ENCODE results near the gene LILRB3.

The LILRB3 gene

DNA sequence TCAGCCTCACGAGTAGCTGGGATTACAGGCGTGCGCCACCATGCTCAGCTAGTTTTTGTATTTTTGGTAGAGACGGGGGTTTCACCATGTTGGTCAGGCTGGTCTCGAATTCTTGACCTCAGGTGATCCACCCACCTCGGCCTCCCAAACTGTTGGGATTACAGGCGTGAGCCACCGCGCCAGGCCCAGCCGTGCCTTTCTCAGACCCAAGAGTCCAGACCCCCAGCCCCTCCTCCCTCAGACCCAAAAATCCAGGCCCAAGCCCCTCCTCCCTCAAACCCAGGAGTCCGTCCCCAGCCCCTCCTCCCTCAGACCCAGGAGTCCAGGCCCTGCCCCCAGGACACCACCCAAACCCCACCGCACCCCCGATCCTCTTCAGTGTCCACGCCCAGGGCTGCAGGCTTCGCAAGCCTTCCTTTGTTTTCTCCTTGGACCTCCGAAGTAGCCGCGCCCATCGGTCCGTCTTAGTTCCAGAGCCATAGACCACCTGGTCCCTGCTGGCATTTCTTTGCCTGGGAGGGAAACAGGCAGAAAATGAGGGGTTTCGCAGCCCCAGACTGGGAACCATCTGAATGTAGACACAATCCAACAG is 53.6 kb downstream of the LILRB3 start:
- no peak overlapping the region for H3K27ac ChIP-seq
- no peak for DNase-seq (ENCODE audit: low read depth, low spot score)
- no peaks in the 10 kb centered on the region for H3K9me3 ChIP-seq (ENCODE audit: low read depth, low read length)
- no peak overlapping the region for H3K9ac ChIP-seq (ENCODE audit: insufficient read length)
- no peaks in the 10 kb centered on the region for H3K36me3 ChIP-seq (ENCODE audit: insufficient read depth, low read length)
- TF ChIP-seq FOXP2 (optimal IDR thresholded peaks at IDR 0.05; ENCODE audit: control extremely low read depth, extremely low read length, insufficient read depth) (no peak), EZH2 (IDR thresholded peaks at IDR 0.05) (no peak), POLR2AphosphoS5 (IDR thresholded peaks at IDR 0.05; ENCODE audit: borderline replicate concordance, low read depth, low read length) (no peak)
- H3K4me3 ChIP-seq, result no peak overlapping the region

GRCh38 chr19:54168174-54168917 is 54.5 kb downstream of the LILRB3 start:
- no peak overlapping the region for H3K4me3 ChIP-seq
- DNase-seq (ENCODE audit: low read depth, low spot score), result peak; percentile 26
- H3K36me3 ChIP-seq (ENCODE audit: insufficient read depth, low read length), result no peaks in the 10 kb centered on the region
- H3K27ac ChIP-seq, result no peak overlapping the region
- H3K9ac ChIP-seq (ENCODE audit: insufficient read length), result no peak overlapping the region
- TF ChIP-seq FOXP2 (optimal IDR thresholded peaks at IDR 0.05; ENCODE audit: control extremely low read depth, extremely low read length, insufficient read depth) (no peak), EZH2 (IDR thresholded peaks at IDR 0.05) (no peak)
- H3K9me3 ChIP-seq (ENCODE audit: low read depth, low read length), result no peaks in the 10 kb centered on the region
